Measurements from ENCODE around the gene ANKRD1. TPM values are rescaled to one million over a fixed set of nuclear protein-coding genes. Genes with fewer than 3 reads are reported as not detected.
"Not testable (repeated sequence)": the region's sequence is repeated elsewhere in the genome, so short reads cannot be mapped to it uniquely, and the experiment has no call there.

Gene ANKRD1
- total RNA-seq, 1 donor, result 1.4 TPM

GRCh38 chr10:90912174-90912573 is 8.7 kb downstream of the ANKRD1 start:
- TF ChIP-seq CTCF (IDR thresholded peaks at IDR 0.05; ENCODE audit: insufficient read depth, low read length), result no peak
- no peak for DNase-seq (ENCODE audit: low read depth)
- no peak overlapping the region for H3K4me3 ChIP-seq (ENCODE audit: low read depth, low read length)

GRCh38 chr10:90911133-90912051 is 9.5 kb downstream of the ANKRD1 start:
- no peak overlapping the region for H3K4me3 ChIP-seq (ENCODE audit: low read depth, low read length)
- DNase-seq (ENCODE audit: low read depth), result peak; percentile 87
- TF ChIP-seq CTCF (IDR thresholded peaks at IDR 0.05; ENCODE audit: insufficient read depth, low read length), result peak; percentile 87

- no peak for DNase-seq (ENCODE audit: low read depth)
- no peak overlapping the region for H3K4me3 ChIP-seq (ENCODE audit: low read depth, low read length)
- TF ChIP-seq CTCF (IDR thresholded peaks at IDR 0.05; ENCODE audit: insufficient read depth, low read length), result no peak
These were observed 14.3 kb downstream of the ANKRD1 start for GRCh38 chr10:90906596-90906995.

GRCh38 chr10:90905925-90906324 is 15.0 kb downstream of the ANKRD1 start:
- no peak overlapping the region for H3K4me3 ChIP-seq (ENCODE audit: low read depth, low read length)
- no peak for DNase-seq (ENCODE audit: low read depth)
- TF ChIP-seq CTCF (IDR thresholded peaks at IDR 0.05; ENCODE audit: insufficient read depth, low read length), result no peak

- H3K4me3 ChIP-seq (ENCODE audit: low read depth, low read length); DNase-seq (ENCODE audit: low read depth): not testable (repeated sequence)
These were observed 24.0 kb downstream of the ANKRD1 start for GRCh38 chr10:90896916-90897315.

GRCh38 chr10:90893190-90893589 is 27.7 kb downstream of the ANKRD1 start:
- no peak for TF ChIP-seq CTCF (IDR thresholded peaks at IDR 0.05; ENCODE audit: insufficient read depth, low read length)
- DNase-seq (ENCODE audit: low read depth), result no peak

GRCh38 chr10:90890347-90890746 is 30.5 kb downstream of the ANKRD1 start:
- TF ChIP-seq CTCF (IDR thresholded peaks at IDR 0.05; ENCODE audit: insufficient read depth, low read length), result no peak
- no peak for DNase-seq (ENCODE audit: low read depth)

More at GRCh38 chr10:90893190-90893589, 27.7 kb downstream of the ANKRD1 start:
- H3K4me3 ChIP-seq (ENCODE audit: low read depth, low read length), result no peak overlapping the region

More at GRCh38 chr10:90890347-90890746, 30.5 kb downstream of the ANKRD1 start:
- H3K4me3 ChIP-seq (ENCODE audit: low read depth, low read length), result no peak overlapping the region
